ENCODE data around the gene FAM107B.
A peak's percentile ranks its signal among the peaks of the same experiment; 100 is the strongest.
"Not testable (repeated sequence)": the region's sequence is repeated elsewhere in the genome, so short reads cannot be mapped to it uniquely, and the experiment has no call there.

Gene FAM107B

GRCh38 chr10:14688606-14689005, 86.1 kb downstream of the FAM107B start:
- no peak for DNase-seq

GRCh38 chr10:14688189-14688588, 86.5 kb downstream of the FAM107B start:
- not testable (repeated sequence) for DNase-seq

- DNase-seq = peak; percentile 35
These were observed 87.4 kb downstream of the FAM107B start for GRCh38 chr10:14687340-14687739.

GRCh38 chr10:14686356-14686755, 88.3 kb downstream of the FAM107B start:
- no peak for DNase-seq

GRCh38 chr10:14684354-14684753, 90.3 kb downstream of the FAM107B start:
- no peak for DNase-seq

- no peak for DNase-seq
These were observed 91.4 kb downstream of the FAM107B start for GRCh38 chr10:14683256-14683655.

GRCh38 chr10:14681802-14682201, 92.9 kb downstream of the FAM107B start:
- DNase-seq = no peak

GRCh38 chr10:14681305-14681704, 93.4 kb downstream of the FAM107B start:
- peak; percentile 8 for DNase-seq

GRCh38 chr10:14678637-14679036, 96.1 kb downstream of the FAM107B start:
- DNase-seq = no peak

GRCh38 chr10:14676732-14677131, 98.0 kb downstream of the FAM107B start:
- DNase-seq = no peak

GRCh38 chr10:14674376-14675050, 100.2 kb downstream of the FAM107B start:
- DNase-seq = no peak

- no peak for DNase-seq
These were observed 101.4 kb downstream of the FAM107B start for GRCh38 chr10:14673189-14673861.

GRCh38 chr10:14671386-14671831, 103.3 kb downstream of the FAM107B start:
- no peak for DNase-seq

GRCh38 chr10:14670551-14671240, 104.0 kb downstream of the FAM107B start:
- DNase-seq = no peak

GRCh38 chr10:14669576-14669975, 105.1 kb downstream of the FAM107B start:
- no peak for DNase-seq

- DNase-seq = no peak
These were observed 106.9 kb downstream of the FAM107B start for GRCh38 chr10:14667781-14668180.

- no peak for DNase-seq
These were observed 107.4 kb downstream of the FAM107B start for GRCh38 chr10:14667280-14667679.

- DNase-seq = no peak
These were observed 108.5 kb downstream of the FAM107B start for GRCh38 chr10:14665865-14666857.

GRCh38 chr10:14665304-14665703, 109.4 kb downstream of the FAM107B start:
- DNase-seq = peak; percentile 50

- DNase-seq = no peak
These were observed 110.4 kb downstream of the FAM107B start for GRCh38 chr10:14664345-14664744.

- DNase-seq = no peak
These were observed 112.9 kb downstream of the FAM107B start for GRCh38 chr10:14661818-14662217.

- no peak for DNase-seq
These were observed 113.9 kb downstream of the FAM107B start for GRCh38 chr10:14660831-14661230.
